ENCODE measurements around the gene SHB. TPM values are rescaled to one million over a fixed set of nuclear protein-coding genes. Genes with fewer than 3 reads are reported as not detected.

Gene SHB
- total RNA-seq, 6 donors from 2014 or later, result 29.3 to 51.2 (median 33.3) TPM

GRCh38 chr9:37944671-37945481 is 124.2 kb downstream of the SHB start:
- H3K9me3 ChIP-seq, result no peaks in the 10 kb centered on the region
- WGBS, 2 donors, result 70 to 82% methylated on average over 6 to 9 of the region's 9 CpGs
- ATAC-seq (ENCODE audit: low FRiP score in 2 of 2) (no peak), DNase-seq (no peak)
- H3K27ac ChIP-seq, result peak overlapping the region; percentile 65 to 80 (median 73)
- peaks cover 0 to 44% (median 7%) of the 10 kb centered on the region in 4 donors for H3K36me3 ChIP-seq
- no peaks in the 10 kb centered on the region for H3K27me3 ChIP-seq
- peaks cover 18 to 59% (median 45%) of the 10 kb centered on the region in 4 donors for H3K4me1 ChIP-seq
- no peak overlapping the region for H3K4me3 ChIP-seq
- no peak for TF ChIP-seq CTCF (IDR thresholded peaks at IDR 0.05)
- no peak for TF ChIP-seq POLR2AphosphoS5 (IDR thresholded peaks at IDR 0.05)
- TF ChIP-seq EP300 (IDR thresholded peaks at IDR 0.05), result no peak
- no peak for TF ChIP-seq POLR2A (IDR thresholded peaks at IDR 0.05)

DNA sequence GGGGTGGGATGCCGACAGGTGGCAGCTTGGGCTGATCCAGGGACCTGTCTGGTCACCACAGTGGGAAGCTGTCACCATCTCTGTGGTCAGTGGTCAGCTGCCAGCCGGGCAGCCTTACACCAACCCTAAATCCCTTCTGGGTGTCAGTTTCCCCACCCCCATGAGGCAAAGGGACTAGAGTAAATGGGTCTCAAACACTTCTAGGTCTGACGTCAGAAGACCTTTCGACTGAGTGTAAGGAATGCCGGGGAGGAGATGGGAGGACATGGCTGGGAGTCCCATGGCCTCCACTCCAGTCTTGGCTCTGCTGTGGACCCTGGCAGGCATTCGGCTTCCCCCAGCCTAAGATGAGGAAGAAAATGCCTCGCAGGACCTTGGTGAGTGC is 124.8 kb downstream of the SHB start:
- H3K36me3 ChIP-seq, result peaks cover 0 to 44% (median 7%) of the 10 kb centered on the region in 4 donors
- peaks cover 18 to 63% (median 48%) of the 10 kb centered on the region in 4 donors for H3K4me1 ChIP-seq
- ATAC-seq (ENCODE audit: low FRiP score in 2 of 2) (peak; percentile 0 to 19), DNase-seq (no peak)
- peak overlapping the region; percentile 65 to 80 (median 73) for H3K27ac ChIP-seq
- no peaks in the 10 kb centered on the region for H3K27me3 ChIP-seq
- no peaks in the 10 kb centered on the region for H3K9me3 ChIP-seq
- no peak for TF ChIP-seq POLR2A (IDR thresholded peaks at IDR 0.05)
- no peak for TF ChIP-seq POLR2AphosphoS5 (IDR thresholded peaks at IDR 0.05)
- 65 to 67% methylated on average over 4 to 7 of the region's 7 CpGs for WGBS, 2 donors
- no peak overlapping the region for H3K4me3 ChIP-seq

GRCh38 chr9:37943345-37944265 is 125.4 kb downstream of the SHB start:
- Histone ChIP-seq H3K4me3 (no peak overlapping the region), H3K9me3 (no peaks in the 10 kb centered on the region), H3K27me3 (no peaks in the 10 kb centered on the region), H3K36me3 (peaks cover 0 to 42% (median 7%) of the 10 kb centered on the region in 4 donors), H3K4me1 (peaks cover 18 to 67% (median 47%) of the 10 kb centered on the region in 4 donors), H3K27ac (peak overlapping the region; percentile 65 to 80 (median 73))
- TF ChIP-seq EP300 (IDR thresholded peaks at IDR 0.05) (no peak), POLR2A (IDR thresholded peaks at IDR 0.05) (no peak), CTCF (IDR thresholded peaks at IDR 0.05) (no peak)
- DNase-seq (peak in 1 of 2 donors; percentile 68), ATAC-seq (ENCODE audit: low FRiP score in 2 of 2) (peak; percentile 61 to 78)
- 50 to 65% methylated on average over 8 to 12 of the region's 12 CpGs for WGBS, 2 donors

GRCh38 chr9:37942621-37943344 is 126.2 kb downstream of the SHB start:
- Histone ChIP-seq H3K9me3 (no peaks in the 10 kb centered on the region), H3K36me3 (peaks cover 0 to 34% (median 7%) of the 10 kb centered on the region in 4 donors), H3K4me1 (peaks cover 18 to 63% (median 47%) of the 10 kb centered on the region in 4 donors), H3K27me3 (no peaks in the 10 kb centered on the region), H3K4me3 (no peak overlapping the region), H3K27ac (peak overlapping the region; percentile 65 to 80 (median 73))
- TF ChIP-seq POLR2A (IDR thresholded peaks at IDR 0.05) (no peak), POLR2AphosphoS5 (IDR thresholded peaks at IDR 0.05) (no peak), CTCF (IDR thresholded peaks at IDR 0.05) (no peak), EP300 (IDR thresholded peaks at IDR 0.05) (no peak)
- DNase-seq, result no peak
- ATAC-seq (ENCODE audit: low FRiP score in 2 of 2), result no peak
- WGBS, 2 donors, result 57 to 71% methylated on average over 11 to 12 of the region's 12 CpGs
